HUES64 (cell line): ENCODE data around the gene IQCK.

Source experiments
- H3K27ac ChIP-seq: 2 replicates; pipeline ENCODE4 v1.7.0; 2013; ENCODE audit warnings: low read depth, low read length, inconsistent platforms
- H3K27me3 ChIP-seq: 2 replicates; pipeline ENCODE4 v1.6.1; 2013; ENCODE audit warnings: mild to moderate bottlenecking, low read length; ENCODE audit not compliant: insufficient read depth
- H3K36me3 ChIP-seq: 2 replicates; pipeline ENCODE4 v1.6.1; 2013; ENCODE audit warnings: mild to moderate bottlenecking, low read length; ENCODE audit not compliant: insufficient read depth
- H3K4me1 ChIP-seq: 2 replicates; pipeline ENCODE4 v1.6.1; 2013; ENCODE audit warnings: mild to moderate bottlenecking, low read length, moderate library complexity; ENCODE audit not compliant: insufficient read depth
- H3K4me3 ChIP-seq: 2 replicates; pipeline ENCODE4 v1.5.1; 2013; ENCODE audit warnings: mild to moderate bottlenecking, low read length, moderate library complexity
- H3K9ac ChIP-seq: 2 replicates; pipeline ENCODE4 v1.6.1; 2013; ENCODE audit warnings: mild to moderate bottlenecking, low read depth, low read length
- H3K9me3 ChIP-seq: 2 replicates; pipeline ENCODE4 v1.6.1; 2013; ENCODE audit warnings: low read depth, low read length; ENCODE audit not compliant: insufficient read depth
- WGBS: fragments of 150-250, 120-280 bp; methylation state at CpG from one replicate; pipeline ENCODE4 v1.1.7; 2013; ENCODE audit warnings: missing lambda C conversion rate; 5-methylcytosine and 5-hydroxymethylcytosine counted together

Gene IQCK

GRCh38 chr16:19864566-19864965 is 146.5 kb downstream of the IQCK start:
- H3K27me3 ChIP-seq = no peaks in the 10 kb centered on the region
- WGBS = 95% methylated on average over 5 of the region's 5 CpGs
- no peak overlapping the region for H3K4me3 ChIP-seq
- H3K9me3 ChIP-seq = no peaks in the 10 kb centered on the region
- no peak overlapping the region for H3K9ac ChIP-seq
- H3K36me3 ChIP-seq = peaks cover 48% of the 10 kb centered on the region
- H3K4me1 ChIP-seq = peaks cover 35% of the 10 kb centered on the region
- H3K27ac ChIP-seq = 0 out of 2 replicates have a peak overlapping the region, but pooled peaks have one; percentile 4

GRCh38 chr16:19868421-19868820 is 150.3 kb downstream of the IQCK start:
- no peaks in the 10 kb centered on the region for H3K9me3 ChIP-seq
- no peak overlapping the region for H3K4me3 ChIP-seq
- H3K27ac ChIP-seq = no peak overlapping the region
- no peaks in the 10 kb centered on the region for H3K27me3 ChIP-seq
- H3K9ac ChIP-seq = no peak overlapping the region
- H3K36me3 ChIP-seq = peaks cover 73% of the 10 kb centered on the region
- WGBS = 90% methylated on average over 9 of the region's 9 CpGs
- no peaks in the 10 kb centered on the region for H3K4me1 ChIP-seq

GRCh38 chr16:19871721-19872120 is 153.7 kb downstream of the IQCK start:
- 97% methylated on average over 20 of the region's 20 CpGs for WGBS
- H3K36me3 ChIP-seq = peaks cover 61% of the 10 kb centered on the region

GRCh38 chr16:19872179-19872863 is 154.2 kb downstream of the IQCK start:
- Histone ChIP-seq H3K9ac (no peak overlapping the region), H3K4me1 (peaks cover 14% of the 10 kb centered on the region), H3K36me3 (peaks cover 57% of the 10 kb centered on the region), H3K27me3 (no peaks in the 10 kb centered on the region), H3K9me3 (no peaks in the 10 kb centered on the region), H3K4me3 (no peak overlapping the region), H3K27ac (no peak overlapping the region)
- 97% methylated on average over 33 of the region's 33 CpGs for WGBS

More at GRCh38 chr16:19871721-19872120, 153.7 kb downstream of the IQCK start:
- Histone ChIP-seq H3K4me1 (peaks cover 11% of the 10 kb centered on the region), H3K27ac (no peak overlapping the region), H3K9me3 (no peaks in the 10 kb centered on the region), H3K4me3 (no peak overlapping the region), H3K9ac (no peak overlapping the region), H3K27me3 (no peaks in the 10 kb centered on the region)

- Histone ChIP-seq H3K27me3 (no peaks in the 10 kb centered on the region), H3K4me1 (peaks cover 14% of the 10 kb centered on the region), H3K4me3 (no peak overlapping the region), H3K27ac (no peak overlapping the region), H3K9me3 (no peaks in the 10 kb centered on the region), H3K36me3 (peaks cover 59% of the 10 kb centered on the region), H3K9ac (no peak overlapping the region)
- 88% methylated on average over 12 of the region's 12 CpGs for WGBS
Observed at GRCh38 chr16:19872935-19873334, 154.9 kb downstream of the IQCK start.

GRCh38 chr16:19874026-19874425 is 156.0 kb downstream of the IQCK start:
- no peak overlapping the region for H3K4me3 ChIP-seq
- H3K27me3 ChIP-seq = no peaks in the 10 kb centered on the region
- no peaks in the 10 kb centered on the region for H3K9me3 ChIP-seq
- no peak overlapping the region for H3K9ac ChIP-seq
- peaks cover 51% of the 10 kb centered on the region for H3K36me3 ChIP-seq
- peaks cover 21% of the 10 kb centered on the region for H3K4me1 ChIP-seq
- WGBS = 92% methylated on average over 8 of the region's 8 CpGs
- no peak overlapping the region for H3K27ac ChIP-seq

GRCh38 chr16:19874851-19875546 is 156.9 kb downstream of the IQCK start:
- H3K9me3 ChIP-seq = no peaks in the 10 kb centered on the region
- H3K9ac ChIP-seq = no peak overlapping the region
- H3K4me1 ChIP-seq = peaks cover 29% of the 10 kb centered on the region
- no peak overlapping the region for H3K27ac ChIP-seq
- 86% methylated on average over 18 of the region's 18 CpGs for WGBS
- H3K36me3 ChIP-seq = peaks cover 43% of the 10 kb centered on the region
- H3K27me3 ChIP-seq = no peaks in the 10 kb centered on the region
- no peak overlapping the region for H3K4me3 ChIP-seq

- H3K4me3 ChIP-seq = no peak overlapping the region
- no peaks in the 10 kb centered on the region for H3K27me3 ChIP-seq
- 89% methylated on average over 6 of the region's 6 CpGs for WGBS
- peaks cover 33% of the 10 kb centered on the region for H3K4me1 ChIP-seq
- peaks cover 40% of the 10 kb centered on the region for H3K36me3 ChIP-seq
- H3K27ac ChIP-seq = peak overlapping the region; percentile 5; the same call in 1 of the 2 replicates
- no peaks in the 10 kb centered on the region for H3K9me3 ChIP-seq
- no peak overlapping the region for H3K9ac ChIP-seq
Observed at GRCh38 chr16:19875900-19876299, 157.8 kb downstream of the IQCK start.

GRCh38 chr16:19876501-19877059 is 158.5 kb downstream of the IQCK start:
- no peak overlapping the region for H3K9ac ChIP-seq
- no peak overlapping the region for H3K4me3 ChIP-seq
- H3K9me3 ChIP-seq = no peaks in the 10 kb centered on the region
- peaks cover 34% of the 10 kb centered on the region for H3K4me1 ChIP-seq
- H3K27ac ChIP-seq = peak overlapping the region; percentile 5; the same call in 1 of the 2 replicates
- H3K27me3 ChIP-seq = no peaks in the 10 kb centered on the region
- H3K36me3 ChIP-seq = peaks cover 34% of the 10 kb centered on the region
- 81% methylated on average over 10 of the region's 10 CpGs for WGBS

GRCh38 chr16:19878757-19879156 is 160.7 kb downstream of the IQCK start:
- no peak overlapping the region for H3K4me3 ChIP-seq
- no peaks in the 10 kb centered on the region for H3K9me3 ChIP-seq
- H3K27me3 ChIP-seq = no peaks in the 10 kb centered on the region
- H3K9ac ChIP-seq = no peak overlapping the region
- WGBS = 88% methylated on average over 11 of the region's 11 CpGs
- H3K27ac ChIP-seq = 0 out of 2 replicates have a peak overlapping the region, but pooled peaks have one; percentile 19
- peaks cover 38% of the 10 kb centered on the region for H3K4me1 ChIP-seq
- H3K36me3 ChIP-seq = peaks cover 22% of the 10 kb centered on the region

- Histone ChIP-seq H3K9ac (no peak overlapping the region; the same call in 1 of the 2 replicates), H3K4me3 (no peak overlapping the region), H3K36me3 (peaks cover 19% of the 10 kb centered on the region), H3K9me3 (no peaks in the 10 kb centered on the region), H3K27me3 (no peaks in the 10 kb centered on the region), H3K4me1 (peaks cover 38% of the 10 kb centered on the region), H3K27ac (peak overlapping the region; percentile 0; the same call in 1 of the 2 replicates)
- WGBS = 64% methylated on average over 13 of the region's 13 CpGs
Observed at GRCh38 chr16:19879241-19879792, 161.2 kb downstream of the IQCK start.
